GM19239 (cell line): ENCODE measurements around the gene CAMTA1.

ENCODE experiments used
- DNase-seq: peaks from one replicate; pipeline ENCODE4 v3.0.0; 2011; ENCODE audit warnings: low spot score; ENCODE audit not compliant: insufficient read length
- FAIRE-seq: peaks from 2 replicates; lab custom pipeline; 2011; peaks lifted over from hg19 to GRCh38; lab: Jason Lieb, UNC

CAMTA1 gene

GRCh38 chr1:7558921-7559869 lies 773.9 kb downstream of the CAMTA1 start:
- FAIRE-seq (no peak), DNase-seq (no peak)

- FAIRE-seq = no peak
- DNase-seq = no peak
Observed at GRCh38 chr1:7560128-7560527, 774.9 kb downstream of the CAMTA1 start.

GRCh38 chr1:7560601-7561181 lies 775.4 kb downstream of the CAMTA1 start:
- FAIRE-seq (no peak), DNase-seq (no peak)

GRCh38 chr1:7561331-7561921 lies 776.2 kb downstream of the CAMTA1 start:
- no peak for DNase-seq
- FAIRE-seq = no peak

- DNase-seq = no peak
- no peak for FAIRE-seq
Observed at GRCh38 chr1:7561936-7562728, 776.9 kb downstream of the CAMTA1 start.

GRCh38 chr1:7562729-7563605 lies 777.7 kb downstream of the CAMTA1 start:
- FAIRE-seq (no peak), DNase-seq (no peak)

- FAIRE-seq (no peak), DNase-seq (no peak)
Observed at GRCh38 chr1:7564137-7564536, 778.9 kb downstream of the CAMTA1 start.

GRCh38 chr1:7565099-7565750 lies 780.0 kb downstream of the CAMTA1 start:
- no peak for FAIRE-seq
- DNase-seq = no peak

- DNase-seq = no peak
- no peak for FAIRE-seq
Observed at GRCh38 chr1:7566417-7567375, 781.4 kb downstream of the CAMTA1 start.

GRCh38 chr1:7567376-7567775 lies 782.1 kb downstream of the CAMTA1 start:
- FAIRE-seq (no peak), DNase-seq (no peak)

GRCh38 chr1:7568053-7568452 lies 782.8 kb downstream of the CAMTA1 start:
- DNase-seq = no peak

GRCh38 chr1:7568901-7569524 lies 783.8 kb downstream of the CAMTA1 start:
- FAIRE-seq (no peak), DNase-seq (no peak)

More at GRCh38 chr1:7568053-7568452, 782.8 kb downstream of the CAMTA1 start:
- FAIRE-seq = no peak

- DNase-seq (no peak), FAIRE-seq (no peak)
Observed at GRCh38 chr1:7570311-7570710, 785.1 kb downstream of the CAMTA1 start.

- FAIRE-seq (no peak), DNase-seq (no peak)
Observed at GRCh38 chr1:7572654-7573152, 787.4 kb downstream of the CAMTA1 start.

- FAIRE-seq (no peak), DNase-seq (no peak)
Observed at GRCh38 chr1:7573481-7573880, 788.2 kb downstream of the CAMTA1 start.

- FAIRE-seq = no peak
- no peak for DNase-seq
Observed at GRCh38 chr1:7574121-7575040, 789.1 kb downstream of the CAMTA1 start.
